H9 (cell line): ENCODE measurements around the gene ATP13A4. TPM values are rescaled to one million over a fixed set of nuclear protein-coding genes. Genes with fewer than 3 reads are reported as not detected.
A peak's percentile ranks its signal among the peaks of the same experiment; 100 is the strongest.

Experiments used
- DNase-seq: peaks from one replicate; pipeline ENCODE4 v3.0.0-alpha.2; 2017
- H2AFZ ChIP-seq: one replicate; pipeline ENCODE4 v1.6.1; 2013; ENCODE audit warnings: mild to moderate bottlenecking, low read length, control low read depth, moderate library complexity
- H2AK5ac ChIP-seq: 2 replicates; pipeline ENCODE4 v1.6.1; 2013; ENCODE audit warnings: low read length, control low read depth, mixed read lengths; ENCODE audit not compliant: insufficient read length
- H2BK120ac ChIP-seq: one replicate; pipeline ENCODE4 v1.6.1; 2013; ENCODE audit warnings: low read depth, mild to moderate bottlenecking, low read length, control low read depth, inconsistent platforms; ENCODE audit not compliant: poor library complexity, severe bottlenecking
- H2BK12ac ChIP-seq: 2 replicates; pipeline ENCODE4 v1.6.1; 2013; ENCODE audit warnings: low read length, control low read depth, mixed read lengths, low read depth; ENCODE audit not compliant: insufficient read length
- H2BK15ac ChIP-seq: 2 replicates; pipeline ENCODE4 v1.6.1; 2013; ENCODE audit warnings: low read depth, low read length, control low read depth
- H2BK20ac ChIP-seq: one replicate; pipeline ENCODE4 v1.6.1; 2013; ENCODE audit warnings: low read depth, mild to moderate bottlenecking, low read length, control low read depth, inconsistent platforms; ENCODE audit not compliant: poor library complexity, severe bottlenecking
- H2BK5ac ChIP-seq: 2 replicates; pipeline ENCODE4 v1.6.1; 2013; ENCODE audit warnings: low read length, control low read depth, mixed read lengths; ENCODE audit not compliant: insufficient read length
- H3K14ac ChIP-seq: 2 replicates; pipeline ENCODE4 v1.6.1; 2013; ENCODE audit warnings: low read length, control low read depth; ENCODE audit not compliant: insufficient read depth
- H3K18ac ChIP-seq: 2 replicates; pipeline ENCODE4 v1.6.1; 2013; ENCODE audit warnings: low read depth, mild to moderate bottlenecking, mixed read lengths, low read length, control low read depth; ENCODE audit not compliant: insufficient read length
- H3K23ac ChIP-seq: 2 replicates; pipeline ENCODE4 v1.6.1; 2013; ENCODE audit warnings: low read length, control low read depth, mixed read lengths, low read depth; ENCODE audit not compliant: insufficient read length
- H3K23me2 ChIP-seq: 2 replicates; pipeline ENCODE4 v1.6.1; 2013; ENCODE audit warnings: low read depth, mild to moderate bottlenecking, mixed read lengths, low read length, control low read depth; ENCODE audit not compliant: insufficient read length, poor library complexity, severe bottlenecking
- H3K27ac ChIP-seq: 2 replicates; pipeline ENCODE4 v1.5.1; 2013; ENCODE audit warnings: low read length, control low read depth, mixed read lengths, low read depth; ENCODE audit not compliant: insufficient read length
- H3K27me3 ChIP-seq: 2 replicates; pipeline ENCODE4 v1.6.1; 2013; ENCODE audit warnings: low read length, control low read depth, inconsistent platforms; ENCODE audit not compliant: insufficient read depth
- H3K4ac ChIP-seq: 2 replicates; pipeline ENCODE4 v1.6.1; 2013; ENCODE audit warnings: low read depth, mild to moderate bottlenecking, control low read depth, inconsistent platforms, low read length, moderate library complexity
- H3K4me1 ChIP-seq: 2 replicates; pipeline ENCODE4 v1.6.1; 2013; ENCODE audit warnings: low read length, control low read depth, inconsistent platforms; ENCODE audit not compliant: insufficient read depth
- H3K4me2 ChIP-seq: 2 replicates; pipeline ENCODE4 v1.6.1; 2013; ENCODE audit warnings: low read length, control low read depth, mixed read lengths; ENCODE audit not compliant: insufficient read length, insufficient read depth
- H3K56ac ChIP-seq: 2 replicates; pipeline ENCODE4 v1.6.1; 2013; ENCODE audit warnings: low read depth, mild to moderate bottlenecking, mixed read lengths, low read length, control low read depth; ENCODE audit not compliant: insufficient read length
- H3K79me1 ChIP-seq: 2 replicates; pipeline ENCODE4 v1.6.1; 2013; ENCODE audit warnings: low read depth, mild to moderate bottlenecking, moderate library complexity, low read length, control low read depth, inconsistent platforms; ENCODE audit not compliant: insufficient read depth, poor library complexity, severe bottlenecking
- H3K79me2 ChIP-seq: 2 replicates; pipeline ENCODE4 v1.6.1; 2013; ENCODE audit warnings: low read length, control low read depth, inconsistent platforms; ENCODE audit not compliant: insufficient read depth
- H3K9ac ChIP-seq: 2 replicates; pipeline ENCODE4 v1.6.1; 2013; ENCODE audit warnings: low read length, control low read depth, mixed read lengths; ENCODE audit not compliant: insufficient read length; ENCODE audit errors: extremely low read depth
- H3K9me3 ChIP-seq: one replicate; pipeline ENCODE4 v1.6.1; 2013; ENCODE audit warnings: low read depth, low read length, inconsistent platforms; ENCODE audit not compliant: control insufficient read depth
- H3T11ph ChIP-seq: one replicate; pipeline ENCODE4 v1.6.1; 2013; ENCODE audit warnings: mild to moderate bottlenecking, low read length, control low read depth, inconsistent platforms
- H4K20me1 ChIP-seq: one replicate; pipeline ENCODE4 v1.6.1; 2013; ENCODE audit not compliant: control insufficient read depth, insufficient read length, insufficient read depth
- H4K5ac ChIP-seq: 2 replicates; pipeline ENCODE4 v1.6.1; 2013; ENCODE audit warnings: low read depth, mild to moderate bottlenecking, mixed read lengths, low read length, control low read depth; ENCODE audit not compliant: insufficient read length
- H4K8ac ChIP-seq: replicated peaks from 2 replicates; pipeline ENCODE4 v1.6.1; 2013; ENCODE audit warnings: low read length, control low read depth, mixed read lengths, low read depth; ENCODE audit not compliant: insufficient read length
- H4K91ac ChIP-seq: 2 replicates; pipeline ENCODE4 v1.6.1; 2013; ENCODE audit warnings: low read depth, mild to moderate bottlenecking, moderate library complexity, mixed read lengths, low read length, control low read depth; ENCODE audit not compliant: insufficient read length
- H3K27ac Mint-ChIP-seq, 3 experiments: 2 replicates in 2 of 3; 3 replicates in 1 of 3; pipeline ENCODE4 v1.8.0; 2020 to 2021; ENCODE audit warnings: mixed read lengths in 3 of 3, mild to moderate bottlenecking in 1 of 3, moderate library complexity in 1 of 3
- H3K27me3 Mint-ChIP-seq: 2 replicates; pipeline ENCODE4 v1.8.0; 2021; ENCODE audit warnings: low read depth, mild to moderate bottlenecking, moderate library complexity, mixed read lengths
- H3K36me3 Mint-ChIP-seq, 3 experiments: 2 replicates in 2 of 3; 3 replicates in 1 of 3; pipeline ENCODE4 v1.8.0; 2020 to 2021; ENCODE audit warnings: low read depth in 3 of 3, mixed read lengths in 3 of 3; ENCODE audit not compliant: insufficient read depth in 1 of 3
- H3K4me1 Mint-ChIP-seq, 2 experiments: 2 replicates each; pipeline ENCODE4 v1.8.0; 2020; ENCODE audit warnings: mixed read lengths in 2 of 2
- H3K4me3 Mint-ChIP-seq, 2 experiments: 2 replicates in 1 of 2; 3 replicates in 1 of 2; pipeline ENCODE4 v1.8.0; 2020 to 2021; ENCODE audit warnings: mild to moderate bottlenecking in 2 of 2, mixed read lengths in 2 of 2, moderate library complexity in 1 of 2
- H3K9me3 Mint-ChIP-seq, 2 experiments: 2 replicates in 1 of 2; 3 replicates in 1 of 2; pipeline ENCODE4 v1.8.0; 2020; ENCODE audit warnings: mild to moderate bottlenecking in 2 of 2, mixed read lengths in 2 of 2, moderate library complexity in 1 of 2
- WGBS: extraction: QIAGEN DNeasy Blood & Tissue Kit; methylation state at CpG from one replicate; pipeline ENCODE4 v1.1.7; 2013; ENCODE audit warnings: missing lambda C conversion rate, low lambda C conversion rate, mixed read lengths; ENCODE audit not compliant: insufficient read length; ENCODE audit errors: extremely low coverage; 5-methylcytosine and 5-hydroxymethylcytosine counted together
- total RNA-seq: library from RNA; stranded (reverse); gene quantifications from 2 replicates; pipeline ENCODE4 v1.2.1, GENCODE V29; 2021
- TF ChIP-seq, protein P1 (sequence below): fragments of 200-600 bp; sonication (generic); conservative IDR thresholded peaks from 3 replicates; pipeline ENCODE4 v1.8.0; 2021; ENCODE audit warnings: antibody characterized with exemption, mild to moderate bottlenecking

The ATP13A4 gene
- total RNA-seq, 1 experiment from 2014 or later: 0.13 TPM

DNA sequence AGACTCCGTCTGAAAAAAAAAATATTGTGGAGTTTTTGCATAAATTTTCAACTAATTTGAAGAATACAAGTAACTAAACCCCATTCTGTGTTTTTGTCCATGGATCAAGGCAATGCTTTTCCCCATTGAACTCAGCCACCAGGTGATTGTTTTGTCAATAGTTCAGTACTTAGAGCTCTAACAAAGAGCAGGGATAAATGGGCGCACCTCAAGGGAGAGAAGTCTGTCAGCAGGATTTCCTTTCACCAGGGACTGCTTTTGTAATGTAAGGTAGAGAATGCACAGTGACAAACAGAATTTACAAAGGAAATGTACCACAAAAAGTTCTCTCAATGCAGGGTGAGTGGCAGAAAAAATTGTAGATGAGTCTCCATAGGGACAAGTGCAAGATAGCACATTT lies 165.4 kb downstream of the ATP13A4 start:
- WGBS: no CpG with 5 or more reads among the region's 2 CpGs
- H3K4me2 ChIP-seq: no peak overlapping the region
- peaks cover 12% of the 10 kb centered on the region for H3K4me1 ChIP-seq
- peaks cover 2 to 7% of the 10 kb centered on the region in 2 experiments; a peak in 4 of 5 replicates for H3K9me3 Mint-ChIP-seq
- H2AFZ ChIP-seq: no peak overlapping the region
- H2BK5ac ChIP-seq: no peak overlapping the region
- H3K9me3 ChIP-seq: no peaks in the 10 kb centered on the region
- H3K27ac ChIP-seq: no peak overlapping the region
- no peak overlapping the region for H2AK5ac ChIP-seq
- H3K23ac ChIP-seq: no peak overlapping the region
- no peak overlapping the region for H3K4ac ChIP-seq
- H3K56ac ChIP-seq: no peak overlapping the region
- H3K9ac ChIP-seq: no peak overlapping the region
- H3K14ac ChIP-seq: no peak overlapping the region
- H2BK120ac ChIP-seq: no peak overlapping the region
- H3T11ph ChIP-seq: no peak overlapping the region
- peaks cover 44 to 45% of the 10 kb centered on the region in 2 experiments for H3K4me1 Mint-ChIP-seq
- H4K8ac ChIP-seq: no peak overlapping the region
- peak overlapping the region; percentile 45 to 66 (median 65); a peak in 6 of 7 replicates for H3K27ac Mint-ChIP-seq
- TF ChIP-seq, protein P1, sequence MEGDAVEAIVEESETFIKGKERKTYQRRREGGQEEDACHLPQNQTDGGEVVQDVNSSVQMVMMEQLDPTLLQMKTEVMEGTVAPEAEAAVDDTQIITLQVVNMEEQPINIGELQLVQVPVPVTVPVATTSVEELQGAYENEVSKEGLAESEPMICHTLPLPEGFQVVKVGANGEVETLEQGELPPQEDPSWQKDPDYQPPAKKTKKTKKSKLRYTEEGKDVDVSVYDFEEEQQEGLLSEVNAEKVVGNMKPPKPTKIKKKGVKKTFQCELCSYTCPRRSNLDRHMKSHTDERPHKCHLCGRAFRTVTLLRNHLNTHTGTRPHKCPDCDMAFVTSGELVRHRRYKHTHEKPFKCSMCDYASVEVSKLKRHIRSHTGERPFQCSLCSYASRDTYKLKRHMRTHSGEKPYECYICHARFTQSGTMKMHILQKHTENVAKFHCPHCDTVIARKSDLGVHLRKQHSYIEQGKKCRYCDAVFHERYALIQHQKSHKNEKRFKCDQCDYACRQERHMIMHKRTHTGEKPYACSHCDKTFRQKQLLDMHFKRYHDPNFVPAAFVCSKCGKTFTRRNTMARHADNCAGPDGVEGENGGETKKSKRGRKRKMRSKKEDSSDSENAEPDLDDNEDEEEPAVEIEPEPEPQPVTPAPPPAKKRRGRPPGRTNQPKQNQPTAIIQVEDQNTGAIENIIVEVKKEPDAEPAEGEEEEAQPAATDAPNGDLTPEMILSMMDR: no peak
- no peak overlapping the region for H2BK12ac ChIP-seq
- peaks cover 0 to 4% (median 4%) of the 10 kb centered on the region in 3 experiments; a peak in 3 of 7 replicates for H3K36me3 Mint-ChIP-seq
- no peak overlapping the region for H3K4me3 Mint-ChIP-seq
- no peaks in the 10 kb centered on the region for H4K20me1 ChIP-seq
- H3K27me3 ChIP-seq: no peaks in the 10 kb centered on the region
- H4K91ac ChIP-seq: no peak overlapping the region
- H3K79me2 ChIP-seq: no peaks in the 10 kb centered on the region
- H3K23me2 ChIP-seq: no peaks in the 10 kb centered on the region
- no peak overlapping the region for H3K18ac ChIP-seq
- no peaks in the 10 kb centered on the region for H3K79me1 ChIP-seq
- no peak overlapping the region for H4K5ac ChIP-seq
- DNase-seq: peak; percentile 38
- no peak overlapping the region for H2BK15ac ChIP-seq
- H2BK20ac ChIP-seq: no peak overlapping the region
- no peaks in the 10 kb centered on the region for H3K27me3 Mint-ChIP-seq
